WERI-Rb-1 (cell line): ENCODE measurements around the gene GSDME.

Source experiments
- DNase-seq: peaks from one replicate; pipeline ENCODE4 v3.0.0-alpha.2; 2020
- H3K27ac ChIP-seq: fragments of 250-450 bp; sonication (Bioruptor Pico); 2 replicates; pipeline ENCODE4 v1.5.1; 2020; ENCODE audit warnings: mild to moderate bottlenecking, moderate library complexity
- H3K27me3 ChIP-seq: fragments of 250-450 bp; sonication (Bioruptor Pico); 2 replicates; pipeline ENCODE4 v1.5.1; 2021; ENCODE audit warnings: mild to moderate bottlenecking, low read depth, moderate library complexity; ENCODE audit not compliant: insufficient read depth, severe bottlenecking
- H3K36me3 ChIP-seq: fragments of 250-450 bp; sonication (Bioruptor Pico); 2 replicates; pipeline ENCODE4 v1.5.1; 2020; ENCODE audit warnings: mild to moderate bottlenecking, moderate library complexity
- H3K4me3 ChIP-seq: 2 replicates; pipeline ENCODE4 v1.5.1; 2011; ENCODE audit warnings: low read depth, mild to moderate bottlenecking, control low read depth, low read length
- H3K9me3 ChIP-seq: fragments of 250-450 bp; sonication (Bioruptor Pico); 2 replicates; pipeline ENCODE4 v1.5.1; 2021; ENCODE audit warnings: mild to moderate bottlenecking, moderate library complexity; ENCODE audit not compliant: severe bottlenecking
- TF ChIP-seq, protein P1 (sequence below): IDR thresholded peaks from 2 replicates; pipeline ENCODE4 v1.5.1; 2011; ENCODE audit warnings: low read depth, mild to moderate bottlenecking, control low read depth, inconsistent platforms, low read length

The GSDME gene

DNA sequence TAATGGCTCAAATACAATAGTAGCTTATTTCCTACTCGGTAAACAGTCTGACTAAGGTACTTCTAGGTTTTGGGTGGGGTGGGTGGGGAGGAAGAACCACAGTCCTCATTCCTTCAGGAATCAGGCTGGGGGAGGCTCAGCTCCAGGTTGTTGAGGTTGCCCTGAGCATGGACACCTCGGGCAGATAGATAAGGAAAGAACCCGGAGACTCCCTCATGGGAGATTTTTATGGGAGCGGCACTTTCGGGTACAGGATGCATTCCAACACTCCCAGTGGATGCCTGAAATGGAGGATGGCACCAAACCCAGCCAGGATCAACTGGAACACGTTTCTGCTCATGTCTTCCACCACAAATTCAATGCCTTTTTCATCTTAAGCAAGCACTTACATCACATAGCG, 5.5 kb upstream of the GSDME start:
- TF ChIP-seq, protein P1, sequence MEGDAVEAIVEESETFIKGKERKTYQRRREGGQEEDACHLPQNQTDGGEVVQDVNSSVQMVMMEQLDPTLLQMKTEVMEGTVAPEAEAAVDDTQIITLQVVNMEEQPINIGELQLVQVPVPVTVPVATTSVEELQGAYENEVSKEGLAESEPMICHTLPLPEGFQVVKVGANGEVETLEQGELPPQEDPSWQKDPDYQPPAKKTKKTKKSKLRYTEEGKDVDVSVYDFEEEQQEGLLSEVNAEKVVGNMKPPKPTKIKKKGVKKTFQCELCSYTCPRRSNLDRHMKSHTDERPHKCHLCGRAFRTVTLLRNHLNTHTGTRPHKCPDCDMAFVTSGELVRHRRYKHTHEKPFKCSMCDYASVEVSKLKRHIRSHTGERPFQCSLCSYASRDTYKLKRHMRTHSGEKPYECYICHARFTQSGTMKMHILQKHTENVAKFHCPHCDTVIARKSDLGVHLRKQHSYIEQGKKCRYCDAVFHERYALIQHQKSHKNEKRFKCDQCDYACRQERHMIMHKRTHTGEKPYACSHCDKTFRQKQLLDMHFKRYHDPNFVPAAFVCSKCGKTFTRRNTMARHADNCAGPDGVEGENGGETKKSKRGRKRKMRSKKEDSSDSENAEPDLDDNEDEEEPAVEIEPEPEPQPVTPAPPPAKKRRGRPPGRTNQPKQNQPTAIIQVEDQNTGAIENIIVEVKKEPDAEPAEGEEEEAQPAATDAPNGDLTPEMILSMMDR: no peak
- no peak for DNase-seq
- Histone ChIP-seq H3K36me3 (no peaks in the 10 kb centered on the region; the same call in 1 of the 2 replicates), H3K27ac (no peak overlapping the region), H3K27me3 (peaks cover 3% of the 10 kb centered on the region), H3K4me3 (no peak overlapping the region), H3K9me3 (no peaks in the 10 kb centered on the region)

DNA sequence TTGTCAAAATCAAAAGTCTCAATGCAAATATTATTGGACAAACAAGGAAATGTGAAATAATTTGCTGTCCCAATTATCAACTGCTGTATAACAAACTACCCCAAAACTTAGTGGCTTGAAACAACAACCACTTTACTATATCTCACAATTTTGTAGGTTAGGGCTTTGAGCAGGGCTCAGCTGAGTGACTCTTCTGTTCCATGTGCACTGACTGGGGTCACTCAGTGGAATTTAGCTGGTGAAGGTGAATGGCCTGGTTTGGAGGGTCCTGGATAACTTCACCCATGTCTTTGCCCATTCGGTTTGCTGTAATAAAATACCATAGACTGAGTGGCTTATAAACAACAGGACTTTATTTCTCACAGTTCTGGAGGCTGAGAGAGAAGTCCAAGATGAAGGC, 3.7 kb upstream of the GSDME start:
- no peaks in the 10 kb centered on the region for H3K9me3 ChIP-seq
- no peak overlapping the region for H3K27ac ChIP-seq
- peaks cover 3% of the 10 kb centered on the region for H3K27me3 ChIP-seq
- TF ChIP-seq, protein P1: no peak
- no peaks in the 10 kb centered on the region; the same call in 1 of the 2 replicates for H3K36me3 ChIP-seq
- no peak for DNase-seq
- H3K4me3 ChIP-seq: no peak overlapping the region

DNA sequence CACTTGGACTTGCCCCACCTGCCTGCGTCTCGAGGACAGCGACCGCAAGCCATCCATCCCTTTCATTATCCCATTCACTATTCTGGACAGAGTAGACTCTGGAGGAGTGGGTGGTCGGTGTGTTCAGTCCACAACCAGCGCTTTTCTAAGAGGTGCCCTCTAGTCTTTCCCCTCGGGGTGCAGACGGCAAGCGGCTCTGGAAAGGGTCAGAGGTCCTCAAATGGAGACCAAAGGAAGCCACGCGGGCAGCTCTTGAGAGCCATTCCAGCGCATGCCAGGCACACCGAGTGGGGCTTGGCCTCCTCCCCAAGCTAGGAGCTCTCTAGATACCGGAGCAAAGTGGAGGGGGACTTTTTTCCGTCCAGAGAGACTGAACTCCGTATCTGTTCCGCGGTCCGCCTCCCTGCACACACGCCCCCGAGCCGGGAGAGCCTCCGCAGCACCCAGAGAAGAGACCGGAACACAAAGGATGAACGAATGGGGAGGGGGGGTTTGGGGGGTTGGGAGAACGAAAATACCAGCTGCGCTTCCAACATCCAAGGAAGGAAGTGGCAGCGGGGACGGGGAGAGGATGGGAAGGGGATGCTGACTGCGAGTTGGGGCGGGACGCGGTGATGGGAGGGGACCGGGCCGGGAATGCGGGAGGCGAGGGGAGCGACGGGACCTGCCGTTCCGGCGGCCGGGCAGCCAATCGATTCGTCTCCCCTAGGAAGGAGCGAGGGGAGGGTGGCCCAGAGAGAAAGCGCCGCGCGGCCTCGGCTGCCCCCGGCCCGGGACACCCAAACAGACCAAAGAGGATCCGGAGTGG, 515 bp downstream of the GSDME start:
- Histone ChIP-seq H3K36me3 (no peaks in the 10 kb centered on the region; the same call in 1 of the 2 replicates), H3K27me3 (peaks cover 3% of the 10 kb centered on the region), H3K9me3 (no peaks in the 10 kb centered on the region), H3K4me3 (peak overlapping the region; percentile 54), H3K27ac (no peak overlapping the region)
- TF ChIP-seq, protein P1: no peak
- no peak for DNase-seq

DNA sequence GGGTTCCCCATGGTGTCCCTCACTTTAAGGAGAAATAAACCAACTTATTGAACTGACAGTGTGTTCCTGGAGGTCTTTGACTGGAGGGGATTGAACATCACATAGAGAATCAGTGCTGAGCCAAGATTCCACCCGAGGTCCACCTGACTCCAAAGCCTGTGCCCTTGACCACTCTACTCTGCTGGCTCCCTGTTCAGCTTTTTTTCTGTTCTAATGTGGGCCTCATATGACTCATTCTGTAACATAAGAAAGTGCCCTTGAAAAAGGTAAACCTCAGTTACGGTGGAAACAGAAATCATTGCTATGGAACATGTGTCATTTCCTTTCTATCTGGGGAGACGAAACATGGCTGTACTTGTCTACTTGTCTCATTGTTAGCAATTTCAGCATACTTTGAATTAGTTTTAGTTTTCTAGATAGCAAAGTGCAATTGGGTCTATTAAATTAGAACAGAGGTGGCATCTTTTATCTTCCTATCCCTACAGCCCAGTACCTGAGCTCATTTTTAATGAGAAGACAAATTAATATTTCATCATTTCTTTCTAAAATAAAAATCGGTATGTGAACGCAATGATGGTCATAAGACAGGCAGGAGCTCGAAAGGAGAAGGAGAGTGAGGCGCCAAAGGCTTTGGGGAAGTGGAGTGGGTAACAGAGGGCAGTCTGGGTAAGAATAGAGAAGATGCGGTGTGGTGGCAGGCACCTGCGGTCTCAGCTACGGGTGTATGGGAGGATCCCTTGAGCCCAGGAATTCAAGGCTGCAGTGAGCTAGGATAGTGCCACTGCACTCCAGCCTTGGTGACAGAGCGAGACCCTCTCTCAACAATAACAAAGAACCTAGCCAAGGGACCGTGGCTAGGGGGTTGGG, 1.5 kb downstream of the GSDME start:
- H3K9me3 ChIP-seq: no peaks in the 10 kb centered on the region
- no peak overlapping the region for H3K27ac ChIP-seq
- H3K36me3 ChIP-seq: no peaks in the 10 kb centered on the region; the same call in 1 of the 2 replicates
- TF ChIP-seq, protein P1: no peak
- DNase-seq: no peak
- H3K27me3 ChIP-seq: peaks cover 3% of the 10 kb centered on the region
- no peak overlapping the region for H3K4me3 ChIP-seq

DNA sequence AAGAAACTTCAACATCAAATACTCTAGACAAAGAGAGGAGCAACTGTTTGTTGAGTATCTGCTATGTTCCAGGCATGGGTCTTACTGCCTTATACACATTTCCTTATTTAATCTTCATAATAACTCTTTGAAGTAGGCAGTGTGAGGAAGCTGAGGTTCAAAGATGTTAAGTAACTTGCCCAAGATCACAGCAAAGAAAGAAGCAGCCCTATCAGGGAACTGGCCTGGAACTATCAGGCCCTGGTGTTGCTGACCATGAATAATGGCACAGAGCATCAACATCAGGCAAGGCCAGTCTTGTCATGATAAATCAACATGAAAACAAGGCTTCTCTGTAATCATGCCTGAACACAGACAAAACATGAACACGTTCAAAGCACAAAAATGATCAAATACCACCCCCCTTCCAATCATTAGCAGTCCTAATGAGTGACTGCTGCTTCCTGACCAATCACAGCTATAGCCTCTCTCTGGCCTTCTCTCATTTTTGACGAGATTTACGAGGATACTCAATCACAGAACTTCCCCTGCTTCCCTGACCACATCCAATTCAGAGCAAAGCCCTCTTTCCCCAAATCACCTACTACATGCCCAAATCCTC, 2.3 kb downstream of the GSDME start:
- Histone ChIP-seq H3K4me3 (no peak overlapping the region), H3K27ac (no peak overlapping the region), H3K27me3 (peaks cover 3% of the 10 kb centered on the region), H3K36me3 (no peaks in the 10 kb centered on the region; the same call in 1 of the 2 replicates), H3K9me3 (no peaks in the 10 kb centered on the region)
- TF ChIP-seq, protein P1: no peak
- no peak for DNase-seq
